ENCODE measurements around the gene TELO2.

TELO2 gene

GRCh38 chr16:1449201-1449788 is 43.9 kb upstream of the TELO2 start:
- no peak for TF ChIP-seq TSHZ2 (CRISPR knock-in tag; IDR thresholded peaks at IDR 0.05)
- no peak for TF ChIP-seq ZNF565 (CRISPR knock-in tag; conservative IDR thresholded peaks at IDR 0.05; ENCODE audit: low read depth)
- no peak for TF ChIP-seq ZNF70 (CRISPR knock-in tag; IDR thresholded peaks at IDR 0.05)
- TF ChIP-seq CREB5 (CRISPR knock-in tag; IDR thresholded peaks at IDR 0.05; ENCODE audit: low read depth), result no peak
- no peak for TF ChIP-seq ARNTL (CRISPR knock-in tag; IDR thresholded peaks at IDR 0.05; ENCODE audit: borderline replicate concordance, low read depth)
- TF ChIP-seq GLIS3 (CRISPR knock-in tag; IDR thresholded peaks at IDR 0.05), result no peak
- no peak for ATAC-seq

GRCh38 chr16:1450218-1450617 is 42.9 kb upstream of the TELO2 start:
- ATAC-seq, result no peak
- TF ChIP-seq SNAI2 (CRISPR knock-in tag; IDR thresholded peaks at IDR 0.05) (no peak), CREB5 (CRISPR knock-in tag; IDR thresholded peaks at IDR 0.05; ENCODE audit: low read depth) (no peak), GLIS3 (CRISPR knock-in tag; IDR thresholded peaks at IDR 0.05) (no peak), TSHZ2 (CRISPR knock-in tag; IDR thresholded peaks at IDR 0.05) (no peak), ZFP3 (CRISPR knock-in tag; IDR thresholded peaks at IDR 0.05) (no peak), RARB (CRISPR knock-in tag; IDR thresholded peaks at IDR 0.05) (no peak), TCF4 (CRISPR knock-in tag; IDR thresholded peaks at IDR 0.05; ENCODE audit: borderline replicate concordance) (no peak), CSRNP3 (CRISPR knock-in tag; IDR thresholded peaks at IDR 0.05) (no peak), ARNTL (CRISPR knock-in tag; IDR thresholded peaks at IDR 0.05; ENCODE audit: borderline replicate concordance, low read depth) (no peak), BACH2 (CRISPR knock-in tag; IDR thresholded peaks at IDR 0.05; ENCODE audit: borderline replicate concordance) (no peak), ISL1 (CRISPR knock-in tag; IDR thresholded peaks at IDR 0.05) (no peak), ZC3H10 (CRISPR knock-in tag; IDR thresholded peaks at IDR 0.05) (no peak), ZFP30 (CRISPR knock-in tag; IDR thresholded peaks at IDR 0.05) (no peak), TOX (CRISPR knock-in tag; IDR thresholded peaks at IDR 0.05; ENCODE audit: borderline replicate concordance) (no peak), POU6F1 (CRISPR knock-in tag; IDR thresholded peaks at IDR 0.05; ENCODE audit: borderline replicate concordance, low read depth) (no peak), PPARA (CRISPR knock-in tag; IDR thresholded peaks at IDR 0.05; ENCODE audit: borderline replicate concordance) (no peak), ZNF565 (CRISPR knock-in tag; conservative IDR thresholded peaks at IDR 0.05; ENCODE audit: low read depth) (no peak), CSDC2 (CRISPR knock-in tag; IDR thresholded peaks at IDR 0.05) (no peak), OSR1 (CRISPR knock-in tag; IDR thresholded peaks at IDR 0.05) (no peak), ZNF70 (CRISPR knock-in tag; IDR thresholded peaks at IDR 0.05) (no peak)
